ENCODE measurements around the gene PCBP2.
A peak's percentile ranks its signal among the peaks of the same experiment; 100 is the strongest.
"Not testable (repeated sequence)": the region's sequence is repeated elsewhere in the genome, so short reads cannot be mapped to it uniquely, and the experiment has no call there.

The PCBP2 gene

DNA sequence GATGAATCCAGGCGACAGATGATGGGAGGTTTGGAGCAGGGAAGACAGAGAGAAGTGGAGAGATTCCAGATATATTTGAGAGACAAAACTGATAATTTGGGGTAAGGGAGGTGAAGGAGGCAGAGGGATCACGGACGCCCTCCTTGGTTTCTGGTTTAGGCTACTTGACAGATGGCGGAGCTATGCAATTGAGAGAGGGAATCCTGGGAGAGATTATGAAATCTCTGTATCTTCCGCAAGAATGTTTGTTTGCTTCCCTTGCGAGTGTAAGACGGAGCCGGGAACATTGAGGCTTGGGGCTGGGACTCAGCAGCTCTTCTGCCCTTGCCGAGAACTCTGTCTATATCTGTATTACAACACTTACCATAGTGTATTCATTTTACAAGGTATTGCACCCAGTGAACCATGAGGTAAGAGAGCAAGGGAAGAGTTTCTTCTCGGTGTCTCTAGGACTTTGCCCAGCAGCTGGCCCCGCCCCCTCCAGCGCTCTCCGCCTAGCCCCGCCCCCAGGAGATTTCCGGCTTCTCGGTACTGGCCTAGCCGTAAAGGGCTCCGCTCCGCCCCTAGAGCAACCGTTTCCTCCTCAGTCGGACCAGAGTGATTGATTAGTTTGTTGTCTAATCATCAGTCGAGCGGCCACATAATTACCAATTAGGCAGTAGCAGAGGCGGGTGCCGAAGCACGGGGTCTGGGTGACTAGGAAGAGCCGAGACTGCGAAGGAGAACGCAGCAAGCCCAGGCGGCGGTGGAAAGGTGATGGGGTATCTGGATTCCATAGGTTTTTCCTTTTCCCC is 10.7 kb upstream of the PCBP2 start, which contains the start of gene PRR13:
PRR13 (plus strand) TSS at position 695 of the 794 bp plus-strand sequence. CDS start 981 bp downstream, outside the sequence.
- peak; percentile 97 to 98 for DNase-seq (ENCODE audit: low read depth in 2 of 2)

DNA sequence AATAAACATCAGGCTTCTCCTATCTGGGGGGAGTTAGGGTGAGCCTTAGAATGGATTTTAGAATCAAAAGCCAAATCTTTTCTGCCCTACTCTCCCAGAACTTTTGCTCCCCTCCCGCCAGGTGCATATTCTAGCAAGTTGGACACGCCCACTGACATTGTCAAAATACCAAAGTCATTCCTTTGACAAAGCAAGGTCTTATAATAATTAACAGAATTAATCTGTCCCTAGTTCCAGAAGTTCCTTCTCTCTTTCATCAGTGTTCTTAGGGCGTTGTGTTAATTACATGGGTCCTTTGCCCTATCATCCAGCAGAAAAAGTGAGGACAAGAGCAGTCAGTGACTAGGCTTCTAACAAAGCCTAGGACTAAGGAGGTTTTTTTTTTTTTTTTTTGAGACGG is 7.9 kb upstream of the PCBP2 start:
- no peak for DNase-seq (ENCODE audit: low read depth in 2 of 2)

DNA sequence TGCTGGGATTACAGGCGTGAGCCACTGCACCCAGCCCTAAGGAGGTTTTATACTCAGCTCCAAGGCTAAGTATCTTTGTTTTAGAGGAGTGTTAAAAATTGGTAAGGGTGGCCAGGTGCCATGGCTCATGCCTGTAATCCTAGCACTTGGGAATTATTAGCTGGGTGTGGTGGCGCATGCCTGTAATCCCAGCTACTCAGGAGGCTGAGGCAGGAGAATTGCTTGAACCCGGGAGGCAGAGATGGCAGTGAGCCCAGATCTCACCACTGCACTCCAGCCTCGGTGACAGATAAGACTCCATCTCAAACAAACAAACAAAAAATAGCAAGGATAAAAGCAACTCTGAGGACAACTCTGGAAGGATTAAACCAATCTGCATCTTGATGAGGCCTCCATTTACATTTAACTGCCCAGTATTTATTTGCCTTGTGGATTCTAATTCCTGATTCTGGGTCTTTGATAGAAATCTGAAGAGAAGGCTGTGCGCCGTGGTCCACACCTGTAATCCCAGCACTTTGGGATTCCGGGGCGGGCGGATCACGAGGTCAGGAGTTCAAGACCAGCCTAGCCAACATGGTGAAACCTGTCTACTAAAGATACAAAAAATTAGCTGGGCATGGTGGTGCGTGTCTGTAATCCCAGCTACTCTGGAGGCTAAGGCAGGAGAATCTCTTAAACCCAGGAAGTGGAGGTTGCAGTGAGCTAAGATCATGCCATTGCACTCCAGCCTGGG is 7.1 kb upstream of the PCBP2 start:
- DNase-seq (ENCODE audit: low read depth in 2 of 2), result not testable (repeated sequence)

DNA sequence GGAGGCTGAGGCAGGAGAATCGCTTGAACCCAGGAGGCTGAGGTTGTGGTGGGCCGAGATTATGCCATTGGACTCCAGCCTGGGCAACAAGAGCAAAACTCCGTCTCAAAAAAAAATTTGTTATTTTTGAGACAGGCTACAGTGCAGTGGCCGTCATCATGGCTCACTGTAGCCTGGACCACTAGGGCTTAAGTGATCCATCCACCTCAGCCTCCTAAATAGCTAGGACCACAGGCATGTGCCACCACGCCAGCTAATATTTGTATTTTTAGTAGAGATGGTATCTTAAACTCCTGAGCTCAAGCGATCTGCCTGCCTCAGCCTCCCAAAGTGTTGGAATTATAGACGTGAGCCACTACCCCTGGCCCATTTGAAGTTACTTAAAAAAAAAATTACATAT is 966 bp upstream of the PCBP2 start:
- no peak for DNase-seq (ENCODE audit: low read depth in 2 of 2)

DNA sequence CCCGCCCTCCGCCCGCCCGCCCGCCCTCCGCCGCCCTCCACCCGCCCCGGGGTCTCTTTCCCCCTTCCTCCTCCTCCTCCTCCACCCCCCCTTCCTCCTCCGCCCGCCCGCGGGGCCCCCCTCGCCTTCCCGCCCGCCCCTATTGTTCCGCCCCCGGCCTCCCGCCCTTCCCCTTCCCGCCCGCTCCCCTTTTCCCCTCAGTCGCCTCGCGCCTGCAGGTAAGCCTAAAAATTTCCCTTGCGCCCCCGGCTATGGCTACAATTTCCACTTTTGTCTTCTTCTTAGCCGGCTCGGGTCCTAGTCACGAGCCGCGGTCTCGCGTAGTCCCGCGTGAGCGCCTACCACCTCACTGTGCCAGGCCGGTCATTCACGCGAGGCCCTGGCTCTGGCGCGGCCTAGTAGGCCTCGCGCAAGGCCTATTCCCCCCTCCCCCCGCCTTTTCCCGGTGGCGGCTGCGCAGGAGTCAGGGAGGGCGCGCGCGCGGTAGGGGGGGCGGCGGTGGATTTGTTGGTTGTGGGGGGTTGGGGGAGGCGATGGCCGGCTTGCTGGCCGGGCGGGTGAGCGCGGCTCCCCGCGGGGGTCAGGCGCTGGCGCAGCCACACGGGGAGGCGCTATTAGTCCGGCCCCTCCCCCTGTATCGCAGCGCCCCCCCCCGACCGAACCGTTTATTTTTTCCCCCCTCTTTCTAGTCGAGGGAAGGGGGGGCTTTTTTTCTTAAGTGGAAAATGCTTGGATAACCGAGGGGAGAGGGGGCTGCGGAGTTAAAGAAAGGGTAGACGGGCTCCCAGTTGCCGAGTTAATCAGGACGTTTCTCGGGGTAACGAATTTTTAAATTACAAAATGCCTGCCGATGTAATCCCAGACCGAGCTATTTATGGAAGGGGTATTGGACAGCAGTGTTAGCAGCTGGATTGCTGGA is 516 bp downstream of the PCBP2 start:
- peak; percentile 53 to 63 for DNase-seq (ENCODE audit: low read depth in 2 of 2)

DNA sequence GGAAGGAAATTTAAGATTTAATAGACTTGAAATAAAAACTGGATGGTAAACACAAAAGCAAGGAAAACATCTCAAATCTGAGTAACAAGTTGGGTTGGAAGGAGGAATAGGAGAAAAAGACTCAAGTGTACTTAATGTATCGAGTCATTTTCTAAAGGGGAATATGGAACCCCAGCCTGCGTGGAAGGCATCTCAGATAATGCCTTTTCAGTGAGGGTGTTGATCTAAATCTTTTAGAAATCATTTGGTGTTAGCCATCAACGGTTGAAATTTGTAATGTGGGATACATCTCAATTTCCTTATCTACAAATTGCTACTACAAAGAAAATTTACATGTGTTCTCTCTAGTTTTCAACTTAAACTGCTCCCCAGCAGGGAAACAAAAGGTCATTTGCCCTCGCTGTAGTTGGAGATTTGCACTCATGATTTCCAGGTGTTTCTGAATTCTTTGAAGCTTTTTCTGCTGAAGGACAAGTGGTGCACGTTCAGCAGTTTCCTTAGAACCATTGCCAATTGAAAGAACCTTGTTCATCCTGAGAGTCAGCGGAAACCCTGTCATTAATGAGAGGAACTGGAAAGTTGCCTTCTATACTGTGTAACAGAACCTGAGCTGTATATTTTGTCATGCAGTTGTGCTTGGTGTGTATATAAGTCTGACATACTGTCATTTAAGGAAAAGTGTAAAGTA is 2.2 kb downstream of the PCBP2 start:
- DNase-seq (ENCODE audit: low read depth in 2 of 2), result no peak

DNA sequence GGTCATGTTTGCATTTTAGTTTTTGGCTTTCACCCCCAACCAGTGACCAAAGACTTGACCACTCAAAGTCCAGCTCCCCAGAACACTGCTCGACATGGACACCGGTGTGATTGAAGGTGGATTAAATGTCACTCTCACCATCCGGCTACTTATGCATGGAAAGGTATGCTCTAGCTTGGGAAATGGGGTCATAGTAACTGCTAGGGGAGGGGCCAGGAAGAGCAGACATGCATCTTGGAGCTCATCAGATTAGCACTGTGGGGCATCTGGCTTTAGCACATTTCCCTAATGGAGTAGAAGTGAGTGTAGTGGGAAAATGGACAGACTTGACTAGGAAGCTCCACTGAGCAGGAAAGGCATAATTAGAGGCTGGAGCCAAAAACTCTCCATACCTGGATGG is 2.8 kb downstream of the PCBP2 start:
- no peak for DNase-seq (ENCODE audit: low read depth in 2 of 2)

DNA sequence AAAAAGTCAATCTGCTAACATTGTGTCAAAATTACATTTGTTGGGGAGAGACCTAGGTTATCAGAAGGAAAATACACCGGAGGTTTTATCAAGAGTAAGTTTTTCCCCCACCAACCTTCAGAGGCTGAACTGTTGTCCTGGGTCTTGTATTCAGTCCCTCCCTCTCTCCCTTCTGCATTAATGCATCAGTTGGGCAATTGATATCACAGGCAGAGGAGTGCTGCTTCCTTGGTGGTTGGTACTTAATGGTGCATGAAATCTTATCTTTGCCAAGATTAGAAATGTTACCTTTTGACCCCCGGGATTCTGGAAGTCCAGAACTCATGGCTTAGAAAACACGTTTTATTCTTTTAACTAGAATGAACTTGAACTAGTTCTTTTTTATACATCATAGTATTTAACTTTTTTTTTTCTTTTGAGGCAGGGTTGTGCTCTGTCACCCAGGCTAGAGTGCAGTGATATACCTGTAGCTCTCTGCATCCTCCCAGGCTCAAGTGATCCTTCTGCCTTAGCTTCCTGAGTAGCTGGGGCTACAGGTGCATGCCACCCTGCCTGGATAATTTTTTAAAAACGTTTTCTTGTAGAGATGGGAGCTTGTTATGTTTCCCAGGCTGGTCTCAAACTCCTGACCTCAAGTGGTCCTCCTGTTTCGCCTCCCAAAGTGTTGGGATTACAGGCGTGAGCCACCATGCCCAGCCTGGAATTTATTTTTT is 4.9 kb downstream of the PCBP2 start:
- no peak for DNase-seq (ENCODE audit: low read depth in 2 of 2)

DNA sequence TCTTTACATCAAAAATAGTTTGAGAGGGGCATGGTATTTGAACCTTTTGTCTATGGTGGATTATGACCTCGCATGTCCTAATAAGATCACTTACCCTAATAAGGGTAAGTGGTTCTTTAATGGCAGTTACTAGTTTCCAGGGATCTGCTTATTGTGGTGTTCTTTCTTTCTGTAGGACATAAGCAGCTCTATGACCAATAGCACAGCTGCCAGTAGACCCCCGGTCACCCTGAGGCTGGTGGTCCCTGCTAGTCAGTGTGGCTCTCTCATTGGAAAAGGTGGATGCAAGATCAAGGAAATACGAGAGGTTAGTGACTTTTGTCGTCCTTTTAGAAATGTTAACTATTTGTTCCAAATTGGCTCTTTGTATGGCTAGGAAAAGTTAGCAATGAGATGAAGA is 7.2 kb downstream of the PCBP2 start:
- no peak for DNase-seq (ENCODE audit: low read depth in 2 of 2)

DNA sequence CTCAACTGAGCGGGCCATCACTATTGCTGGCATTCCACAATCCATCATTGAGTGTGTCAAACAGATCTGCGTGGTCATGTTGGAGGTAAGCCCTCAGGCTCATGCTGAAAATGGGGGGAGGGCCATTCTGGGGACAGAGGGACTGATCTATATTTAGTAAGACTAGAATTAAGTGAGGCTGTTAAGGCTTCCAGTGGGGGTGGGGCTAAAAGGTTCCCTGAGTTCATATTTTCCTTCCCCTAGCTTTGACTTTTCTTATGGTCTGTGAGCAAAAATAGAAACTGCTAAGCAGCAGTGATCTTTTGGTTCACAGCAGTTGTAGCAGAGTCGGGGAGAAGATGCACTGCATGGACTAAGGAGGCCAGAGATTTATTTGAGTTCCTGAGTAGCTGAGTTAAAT is 9.2 kb downstream of the PCBP2 start:
- DNase-seq (ENCODE audit: low read depth in 2 of 2), result no peak

DNA sequence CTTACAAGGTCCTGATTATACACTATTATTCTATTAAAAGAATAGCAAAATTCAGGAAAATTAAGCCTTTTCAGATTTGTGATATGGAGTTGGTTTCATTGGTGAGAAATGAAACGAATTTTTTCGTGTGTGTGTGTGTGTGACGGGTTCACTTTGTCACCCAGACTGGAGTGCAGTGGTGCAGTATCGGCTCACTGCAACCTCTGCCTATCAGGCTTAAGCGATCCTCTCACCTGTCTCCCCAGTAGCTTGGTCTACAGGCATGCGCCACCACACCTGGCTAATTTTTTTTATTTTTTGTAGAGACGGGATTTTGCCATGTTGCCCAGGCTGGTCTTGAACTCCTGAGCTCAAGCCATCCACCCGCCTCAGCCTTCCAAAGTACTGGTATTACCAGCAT is 9.7 kb downstream of the PCBP2 start:
- no peak for DNase-seq (ENCODE audit: low read depth in 2 of 2)

DNA sequence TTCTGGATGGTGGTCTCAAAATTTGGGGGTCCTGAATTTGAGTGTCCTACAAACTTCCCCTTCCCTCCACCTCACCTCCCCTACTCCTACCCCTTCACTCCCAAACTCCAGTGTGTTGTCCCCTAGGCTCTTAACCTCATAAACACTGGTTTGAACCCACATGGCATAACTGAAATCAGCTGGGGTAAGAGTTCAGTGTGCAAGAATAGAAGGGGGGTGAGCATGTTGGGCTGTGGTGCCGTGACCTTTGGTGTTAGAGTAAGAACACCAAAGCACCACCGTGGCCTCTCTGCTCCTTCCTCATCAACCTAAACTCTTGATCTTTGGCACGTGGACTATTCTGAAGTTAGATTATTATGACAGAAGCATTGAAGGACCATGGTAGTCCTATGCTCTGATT is 11.0 kb downstream of the PCBP2 start:
- no peak for DNase-seq (ENCODE audit: low read depth in 2 of 2)

DNA sequence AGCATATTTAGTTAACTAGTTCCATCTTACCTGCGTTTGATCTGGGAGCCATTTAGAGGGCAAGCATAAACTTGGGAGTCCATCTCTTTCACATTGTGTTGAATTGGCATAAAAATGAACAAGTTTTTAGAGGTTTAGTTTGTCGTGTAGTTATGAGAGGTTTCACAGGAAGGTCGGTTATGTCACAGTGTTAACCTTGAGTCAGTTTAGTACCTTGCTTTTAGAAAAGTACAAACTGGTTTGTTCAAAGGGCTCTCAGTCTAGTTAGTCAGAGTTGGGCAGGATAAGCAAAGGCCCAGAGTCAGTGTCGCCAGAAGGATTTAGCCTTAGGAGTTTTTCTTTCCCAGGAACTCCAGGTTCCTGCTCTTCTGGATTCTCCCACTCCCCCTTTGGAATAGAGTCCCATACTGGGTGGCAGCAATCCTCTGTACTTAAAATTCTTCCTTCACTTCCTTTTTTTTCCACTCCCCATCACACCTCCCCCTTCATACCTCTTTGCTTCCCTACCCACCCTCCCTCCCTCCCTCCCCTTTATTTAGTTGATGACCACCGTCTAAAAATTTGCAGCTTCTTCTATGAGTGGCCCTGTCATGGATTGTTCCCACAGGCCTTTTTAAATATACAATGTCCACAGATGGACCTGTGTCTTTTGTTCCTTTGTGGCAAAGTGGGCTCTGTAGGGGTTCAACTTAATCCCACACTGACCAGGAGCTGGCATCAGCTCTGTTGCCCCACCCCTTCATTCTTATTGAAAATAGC is 12.1 kb downstream of the PCBP2 start:
- no peak for DNase-seq (ENCODE audit: low read depth in 2 of 2)

DNA sequence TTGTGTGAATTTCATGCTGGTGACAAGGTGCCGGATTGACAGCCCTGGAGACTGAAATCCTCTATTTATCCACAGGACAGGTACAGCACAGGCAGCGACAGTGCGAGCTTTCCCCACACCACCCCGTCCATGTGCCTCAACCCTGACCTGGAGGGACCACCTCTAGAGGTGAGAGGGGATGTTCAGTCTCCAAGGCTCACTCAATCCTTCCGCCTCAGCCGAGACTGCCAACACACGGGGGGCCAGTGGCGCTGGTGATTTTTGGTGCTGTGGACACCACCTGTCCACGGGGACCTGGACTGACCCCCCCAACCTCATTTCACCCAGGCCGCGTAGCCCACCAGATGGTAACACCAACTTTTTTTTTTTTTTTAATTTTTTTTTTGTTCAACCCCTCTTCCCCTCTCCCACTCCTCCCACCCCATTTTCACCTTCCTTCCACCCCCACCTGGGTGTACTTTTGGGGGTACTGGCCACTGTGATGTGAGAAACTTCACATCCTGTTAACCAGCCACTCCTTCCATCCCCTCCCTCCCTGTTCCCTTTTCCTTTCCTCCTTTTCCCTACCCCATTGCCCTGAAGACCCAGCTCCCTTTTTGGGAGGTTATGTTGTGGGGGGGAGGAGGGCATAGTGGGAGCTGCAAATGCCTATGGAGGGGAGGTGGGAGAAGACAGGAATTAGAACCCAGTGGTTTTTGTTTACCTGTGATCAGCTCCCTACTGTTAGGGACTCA is 12.9 kb downstream of the PCBP2 start:
- DNase-seq (ENCODE audit: low read depth in 2 of 2), result no peak

DNA sequence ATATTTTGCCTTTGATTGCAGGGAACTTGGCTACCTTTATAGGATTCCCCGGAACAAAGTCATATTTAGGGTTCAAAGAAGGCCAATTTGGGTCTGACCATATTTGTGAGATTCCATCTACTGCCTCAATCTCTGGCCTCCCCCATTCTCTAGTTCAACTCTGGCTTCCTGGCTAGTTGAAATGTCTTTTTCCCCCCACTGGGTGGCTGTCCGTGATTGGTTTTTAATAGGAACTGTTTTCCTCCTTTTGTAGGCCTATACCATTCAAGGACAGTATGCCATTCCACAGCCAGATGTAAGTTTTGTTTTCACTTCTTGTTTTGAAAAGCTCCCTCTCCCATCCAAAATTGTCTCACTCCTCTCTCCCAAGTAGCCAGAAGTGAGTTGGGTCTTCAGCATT is 13.8 kb downstream of the PCBP2 start:
- DNase-seq (ENCODE audit: low read depth in 2 of 2), result no peak

DNA sequence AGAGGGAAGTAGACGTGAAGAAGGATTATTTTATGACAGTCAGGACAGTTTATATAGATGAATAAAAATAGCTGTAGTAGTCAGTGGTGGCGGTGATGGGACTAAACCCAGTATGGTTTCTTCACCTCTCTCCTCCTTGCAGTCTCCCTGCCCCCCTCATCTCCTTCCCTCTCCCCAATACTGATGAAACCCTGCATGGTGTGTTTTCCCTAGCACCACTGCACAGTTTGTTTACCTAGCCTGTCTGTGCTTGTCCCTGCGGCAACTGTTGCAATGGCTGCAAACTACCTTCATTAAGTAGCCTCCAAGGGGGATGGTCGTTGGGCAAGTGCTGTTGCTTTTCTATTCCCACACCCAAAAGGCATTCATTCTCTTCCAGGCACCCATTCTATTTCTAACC is 14.7 kb downstream of the PCBP2 start:
- DNase-seq (ENCODE audit: low read depth in 2 of 2), result no peak

DNA sequence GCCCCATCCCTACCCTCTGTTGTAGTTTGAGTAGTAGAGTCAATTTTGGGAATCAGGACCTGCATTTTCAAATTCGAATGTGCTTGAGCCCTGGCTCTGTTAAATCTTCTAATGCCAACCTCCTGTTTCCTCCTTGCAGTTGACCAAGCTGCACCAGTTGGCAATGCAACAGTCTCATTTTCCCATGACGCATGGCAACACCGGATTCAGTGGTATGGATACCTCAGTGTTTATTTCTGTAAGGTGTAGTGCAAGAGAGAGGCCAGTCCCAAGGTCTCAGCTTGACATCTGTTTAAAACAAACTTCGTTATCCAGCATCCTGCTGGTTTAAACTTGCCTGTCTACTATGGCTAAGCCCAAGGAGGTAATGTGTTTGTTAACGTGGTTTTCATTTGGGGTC is 15.2 kb downstream of the PCBP2 start:
- no peak for DNase-seq (ENCODE audit: low read depth in 2 of 2)

DNA sequence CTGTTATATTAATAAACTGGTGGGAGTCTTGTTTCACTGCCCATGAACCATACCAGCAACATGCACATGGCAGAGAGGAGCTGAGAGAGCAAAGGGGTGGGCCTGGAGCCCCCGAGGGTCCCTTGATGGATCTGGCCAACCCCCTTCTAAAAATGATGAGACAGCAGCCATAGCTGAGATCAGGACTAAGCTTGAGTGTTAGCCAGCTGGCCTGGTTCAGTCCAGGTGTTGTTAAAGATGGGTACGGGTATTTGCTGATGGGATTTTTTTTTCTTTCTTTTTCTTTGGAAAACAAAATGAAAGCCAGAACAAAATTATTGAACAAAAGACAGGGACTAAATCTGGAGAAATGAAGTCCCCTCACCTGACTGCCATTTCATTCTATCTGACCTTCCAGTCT is 16.0 kb downstream of the PCBP2 start:
- DNase-seq (ENCODE audit: low read depth in 2 of 2), result no peak

DNA sequence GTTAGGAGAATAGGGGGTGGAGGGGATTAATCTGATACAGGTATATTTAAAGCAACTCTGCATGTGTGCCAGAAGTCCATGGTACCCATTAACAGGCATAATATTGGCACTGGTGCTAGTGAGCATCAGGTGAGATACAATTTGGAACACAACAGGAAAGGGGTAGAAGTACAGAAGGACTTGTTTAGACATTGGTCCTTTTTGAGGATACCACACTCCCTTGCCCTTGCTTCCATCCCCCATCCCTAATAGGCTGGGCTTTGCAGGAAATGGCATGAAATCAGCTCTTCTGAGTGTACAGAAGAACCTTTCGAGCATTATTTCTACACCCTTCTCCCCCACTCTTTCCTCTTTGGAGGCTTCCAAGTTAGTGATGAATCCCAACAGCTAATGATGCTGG is 16.4 kb downstream of the PCBP2 start:
- no peak for DNase-seq (ENCODE audit: low read depth in 2 of 2)

Measured in activated CD8-positive, alpha-beta memory T cell treated with anti-CD3 and anti-CD28 coated beads for 4 hours (primary cell).